HCT116 (cell line): ENCODE results near the gene APLF. TPM values are rescaled to one million over a fixed set of nuclear protein-coding genes. Genes with fewer than 3 reads are reported as not detected.

Experiments used
- ATAC-seq: fragments of 200-7000 bp; cut with Tn5 transposase; 2 replicates; pipeline ENCODE4 v1.9.1; 2020; ENCODE audit warnings: mild to moderate bottlenecking, moderate library complexity
- BruUV-seq: library from RNA; stranded (reverse); fragments of 400-500 nt; replicated peaks from 2 replicates; lab custom pipeline; 2021; lab: Mats Ljungman, UMichigan
- CTCF ChIA-PET: fragments of 300-600 bp; sonication (Branson Sonifier 250); formaldehyde crosslinking; loops from one replicate; lab custom pipeline; 2021; ENCODE audit warnings: antibody characterized with exemption; lab: Charles Lee
- POLR2A ChIA-PET: fragments of 300-600, 350-600 bp; sonication (Branson Sonifier 250); formaldehyde crosslinking; loops from one replicate; lab custom pipeline; 2021; ENCODE audit warnings: antibody characterized with exemption; lab: Charles Lee
- RAD21 ChIA-PET, 2 experiments: fragments of 300-600 bp; sonication (Branson Sonifier 250); formaldehyde crosslinking; loops; one replicate each; lab custom pipeline; 2023; ENCODE audit warnings: low total read pairs in 2 of 2; ENCODE audit not compliant: uncharacterized antibody in 2 of 2, unreplicated experiment in 2 of 2, low non-redundant PET in 1 of 2; lab: Charles Lee
- DNase-seq: peaks from one replicate; pipeline ENCODE4 v3.0.0-alpha.2; 2010; ENCODE audit warnings: low read depth, low spot score
- H2AFZ ChIP-seq: fragments of 200-600 bp; shearing (Covaris generic), sonication (generic); 2 replicates; pipeline ENCODE4 v1.6.1; 2017; ENCODE audit warnings: low read depth, mixed run types, mixed read lengths, antibody characterized with exemption, low read length; ENCODE audit not compliant: poor library complexity, severe bottlenecking
- H3K27ac ChIP-seq: 2 replicates; pipeline ENCODE4 v1.5.1; 2012; ENCODE audit warnings: low read depth, low read length
- H3K27me3 ChIP-seq: fragments of 200-600 bp; sonication (generic); 2 replicates; pipeline ENCODE4 v1.6.1; 2016; ENCODE audit warnings: mixed run types, low read length, mixed read lengths; ENCODE audit not compliant: insufficient read depth
- H3K36me3 ChIP-seq, 2 experiments: fragments of 200-500 bp in 1 of 2; fragments of 200-600 bp in 1 of 2; sonication (Bioruptor generic) in 1 of 2; sonication (generic) in 1 of 2; 2 replicates each; pipeline versions ENCODE4 v1.5.1 to v1.6.1; 2014 to 2016; ENCODE audit warnings: low read length in 2 of 2, inconsistent platforms in 1 of 2, mixed read lengths in 1 of 2, mixed run types in 1 of 2; ENCODE audit not compliant: insufficient read depth in 2 of 2, control insufficient read depth in 1 of 2
- H3K4me1 ChIP-seq, 2 experiments: fragments of 200-600 bp in 1 of 2; sonication (generic) in 1 of 2; 2 replicates each; pipeline versions ENCODE4 v1.5.1 to v1.6.1; 2012 to 2017; ENCODE audit warnings: low read length in 2 of 2, inconsistent platforms in 1 of 2, mild to moderate bottlenecking in 1 of 2, mixed read lengths in 1 of 2, mixed run types in 1 of 2, moderate library complexity in 1 of 2; ENCODE audit not compliant: insufficient read depth in 2 of 2, control insufficient read depth in 1 of 2
- H3K4me2 ChIP-seq: fragments of 200-600 bp; sonication (generic); 2 replicates; pipeline ENCODE4 v1.6.1; 2017; ENCODE audit warnings: mixed run types, low read length, mixed read lengths
- H3K4me3 ChIP-seq, 2 experiments: fragments of 200-600 bp in 1 of 2; sonication (generic) in 1 of 2; replicated peaks in 1 of 2; 2 replicates each; pipeline ENCODE4 v1.5.1; 2011 to 2016; ENCODE audit warnings: low read length in 2 of 2, control low read depth in 1 of 2, low read depth in 1 of 2, mild to moderate bottlenecking in 1 of 2, mixed read lengths in 1 of 2, mixed run types in 1 of 2
- H3K79me2 ChIP-seq: fragments of 200-600 bp; sonication (generic); 2 replicates; pipeline ENCODE4 v1.6.1; 2017; ENCODE audit warnings: mild to moderate bottlenecking, mixed run types, low read length, moderate library complexity, mixed read lengths; ENCODE audit not compliant: insufficient read depth
- H3K9ac ChIP-seq: fragments of 200-600 bp; sonication (generic); 2 replicates; pipeline ENCODE4 v1.6.1; 2016; ENCODE audit warnings: low read length, mixed read lengths
- H3K9me2 ChIP-seq: fragments of 200-600 bp; sonication (generic), shearing (Covaris generic); 2 replicates; pipeline ENCODE4 v1.6.1; 2017; ENCODE audit warnings: mixed run types, mild to moderate bottlenecking, moderate library complexity; ENCODE audit not compliant: insufficient read depth
- H3K9me3 ChIP-seq, 2 experiments: fragments of 200-500 bp in 1 of 2; fragments of 200-600 bp in 1 of 2; sonication (Bioruptor generic) in 1 of 2; sonication (generic) in 1 of 2; 2 replicates each; pipeline ENCODE4 v1.6.1; 2014 to 2017; ENCODE audit warnings: low read length in 2 of 2, mixed read lengths in 2 of 2, inconsistent platforms in 1 of 2, low read depth in 1 of 2, mild to moderate bottlenecking in 1 of 2, mixed run types in 1 of 2, moderate library complexity in 1 of 2; ENCODE audit not compliant: control insufficient read depth in 1 of 2, insufficient read depth in 1 of 2
- H4K20me1 ChIP-seq: fragments of 200-600 bp; sonication (generic), shearing (Covaris generic); 2 replicates; pipeline ENCODE4 v1.6.1; 2017; ENCODE audit warnings: mixed run types, mild to moderate bottlenecking, moderate library complexity; ENCODE audit not compliant: insufficient read depth
- CEBPB ChIP-seq: IDR thresholded peaks from 2 replicates; pipeline ENCODE4 v1.6.1; 2012; ENCODE audit warnings: low read depth
- EZH2 ChIP-seq: fragments of 200-600 bp; sonication (generic); IDR thresholded peaks from 2 replicates; pipeline ENCODE4 v1.6.1; 2017; ENCODE audit warnings: antibody characterized with exemption, mixed run types
- EZH2phosphoT487 ChIP-seq: fragments of 200-600 bp; IDR thresholded peaks from 2 replicates; pipeline ENCODE4 v1.6.1; 2018; ENCODE audit warnings: antibody characterized with exemption, borderline replicate concordance
- FOSL1 ChIP-seq: IDR thresholded peaks from 2 replicates; pipeline ENCODE4 v1.6.1; 2012; ENCODE audit warnings: low read depth
- SIN3A ChIP-seq: IDR thresholded peaks from 2 replicates; pipeline ENCODE4 v1.6.1; 2012; ENCODE audit warnings: low read depth
- SRF ChIP-seq: IDR thresholded peaks from 2 replicates; pipeline ENCODE4 v1.6.1; 2012; ENCODE audit warnings: low read depth
- YY1 ChIP-seq: IDR thresholded peaks from 2 replicates; pipeline ENCODE4 v1.6.1; 2011; ENCODE audit warnings: low read length, low read depth, moderate library complexity, mild to moderate bottlenecking; ENCODE audit not compliant: insufficient replicate concordance; ENCODE audit errors: extremely low read depth
- ZFX ChIP-seq: fragments of 450-650 bp; IDR thresholded peaks from 2 replicates; pipeline ENCODE4 v1.6.1; 2017
- intact Hi-C: fragments of 100-400 bp; cut with micrococcal nuclease; formaldehyde crosslinking; loops from 2 replicates; pipeline ENCODE4 v1.10.0; 2022
- total RNA-seq: library from RNA; stranded (reverse); gene quantifications from one replicate; pipeline ENCODE4 v1.2.1, GENCODE V29; 2021; ENCODE audit not compliant: unreplicated experiment
- TF ChIP-seq, protein P1 (sequence below): IDR thresholded peaks from 2 replicates; pipeline ENCODE4 v1.6.1; 2012
- TF ChIP-seq, protein P2 (sequence below), 3 experiments: fragments of 200-600 bp in 1 of 3; sonication (generic) in 1 of 3; IDR thresholded peaks in 2 of 3; conservative IDR thresholded peaks in 1 of 3; 2 replicates each; pipeline ENCODE4 v1.5.1; 2012 to 2017; ENCODE audit warnings: low read depth in 2 of 3, low read length in 2 of 3, antibody characterized with exemption in 1 of 3, borderline replicate concordance in 1 of 3, control low read depth in 1 of 3, mild to moderate bottlenecking in 1 of 3, mixed read lengths in 1 of 3, mixed run types in 1 of 3, moderate library complexity in 1 of 3; ENCODE audit not compliant: insufficient read depth in 1 of 3
- TF ChIP-seq, protein P3 (sequence below): IDR thresholded peaks from 2 replicates; pipeline ENCODE4 v1.6.1; 2012
- TF ChIP-seq, protein P4 (sequence below): IDR thresholded peaks from 2 replicates; pipeline ENCODE4 v1.6.1; 2012; ENCODE audit warnings: low read depth

The APLF gene
- total RNA-seq, 1 experiment from 2014 or later: 1.6 TPM

DNA sequence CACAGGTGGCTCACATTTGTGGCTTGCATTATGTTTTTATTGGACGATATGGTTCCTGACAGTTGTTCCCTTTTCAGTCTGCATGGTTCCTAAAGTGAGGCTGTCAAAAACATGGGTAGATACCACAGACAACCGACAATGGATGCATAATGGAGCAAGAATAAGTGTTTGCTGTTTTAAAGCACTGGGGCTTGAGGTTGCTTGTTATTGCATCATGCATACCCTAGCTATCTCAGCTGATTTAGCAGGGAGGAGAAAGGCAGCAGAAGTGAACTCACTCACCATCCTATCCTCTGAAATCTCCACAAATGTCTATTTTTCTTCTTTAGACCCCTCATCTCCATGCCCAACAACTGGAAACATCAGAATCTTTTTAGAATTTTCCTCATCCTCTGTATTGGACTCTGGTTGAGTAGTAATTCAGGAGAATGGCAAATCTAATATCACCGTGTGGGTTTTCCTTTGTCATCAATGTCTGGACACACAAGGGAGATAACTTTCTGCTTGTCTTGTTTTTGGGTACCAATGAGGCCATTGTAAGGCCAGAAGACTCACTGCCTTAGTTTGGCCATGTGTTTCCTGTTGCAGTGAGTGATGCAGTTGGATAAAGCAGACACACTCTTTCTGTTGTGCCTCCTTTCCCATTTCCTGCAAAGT is 47.0 kb upstream of the APLF start:
- Histone ChIP-seq H4K20me1 (no peaks in the 10 kb centered on the region), H3K9me2 (no peaks in the 10 kb centered on the region), H3K4me3 (no peak overlapping the region), H3K9ac (no peak overlapping the region), H3K27ac (no peak overlapping the region), H3K4me1 (no peaks in the 10 kb centered on the region), H3K27me3 (peaks cover 5% of the 10 kb centered on the region; the same call in 1 of the 2 replicates), H3K4me2 (no peak overlapping the region), H2AFZ (no peak overlapping the region), H3K9me3 (no peaks in the 10 kb centered on the region), H3K79me2 (no peaks in the 10 kb centered on the region), H3K36me3 (no peaks in the 10 kb centered on the region)
- POLR2A ChIA-PET: no interaction called here
- intact Hi-C loops: no loop called here
- CTCF ChIA-PET: no interaction called here
- no TSS peak for BruUV-seq
- peak; percentile 86 for TF ChIP-seq CEBPB
- TF ChIP-seq, protein P1, sequence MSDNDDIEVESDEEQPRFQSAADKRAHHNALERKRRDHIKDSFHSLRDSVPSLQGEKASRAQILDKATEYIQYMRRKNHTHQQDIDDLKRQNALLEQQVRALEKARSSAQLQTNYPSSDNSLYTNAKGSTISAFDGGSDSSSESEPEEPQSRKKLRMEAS: no peak
- RAD21 ChIA-PET: no interaction called here
- ATAC-seq (no peak), DNase-seq (no peak)

DNA sequence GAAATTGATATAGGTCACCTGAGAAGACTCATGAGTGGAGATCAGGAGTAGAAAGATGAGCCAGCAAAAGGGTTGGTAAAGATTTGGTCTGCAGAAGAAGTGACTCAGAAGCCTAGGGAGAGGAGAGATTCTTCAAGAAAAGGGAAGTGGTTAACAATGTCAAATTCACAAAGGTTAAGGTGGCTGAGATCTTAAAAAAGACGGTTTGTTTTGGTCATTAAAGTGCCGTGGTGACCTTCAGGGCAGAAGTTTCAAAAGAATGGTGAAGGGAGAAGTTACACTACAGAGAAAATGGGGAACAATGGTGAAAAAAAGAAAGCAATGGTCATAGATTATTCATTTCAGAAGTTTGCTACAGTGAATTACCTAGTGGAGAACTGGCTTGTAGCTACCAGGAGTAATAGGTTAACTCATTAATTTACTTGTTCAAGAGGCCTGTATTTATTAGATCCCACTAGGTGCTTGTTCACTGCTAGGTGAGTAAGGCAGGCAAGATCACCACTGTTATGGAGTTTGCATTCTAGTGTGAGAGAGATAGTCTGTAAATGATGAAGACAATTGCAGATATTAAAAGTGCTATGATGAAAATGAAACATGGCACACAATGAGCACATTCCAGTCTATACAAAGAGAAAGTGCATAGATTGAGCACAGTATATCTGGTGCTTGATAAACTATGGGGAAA is 43.3 kb upstream of the APLF start:
- H3K27me3 ChIP-seq: peaks cover 5% of the 10 kb centered on the region; the same call in 1 of the 2 replicates
- ChIA-PET RAD21 (no interaction called here), CTCF (no interaction called here), POLR2A (no interaction called here)
- no peaks in the 10 kb centered on the region for H3K9me2 ChIP-seq
- no peaks in the 10 kb centered on the region for H3K79me2 ChIP-seq
- no peaks in the 10 kb centered on the region for H3K4me1 ChIP-seq
- no peak overlapping the region for H3K4me2 ChIP-seq
- H3K4me3 ChIP-seq: no peak overlapping the region
- DNase-seq: no peak
- BruUV-seq: no TSS peak
- no peak overlapping the region for H2AFZ ChIP-seq
- no peak overlapping the region for H3K9ac ChIP-seq
- no peak overlapping the region for H3K27ac ChIP-seq
- H3K9me3 ChIP-seq: no peaks in the 10 kb centered on the region
- intact Hi-C loops: no loop called here
- no peaks in the 10 kb centered on the region for H4K20me1 ChIP-seq
- no peak for ATAC-seq
- H3K36me3 ChIP-seq: no peaks in the 10 kb centered on the region
- TF ChIP-seq YY1 (no peak), FOSL1 (no peak), EZH2 (no peak), ZFX (no peak), SRF (no peak), EZH2phosphoT487 (no peak), SIN3A (no peak), CEBPB (no peak)
- TF ChIP-seq, protein P2, sequence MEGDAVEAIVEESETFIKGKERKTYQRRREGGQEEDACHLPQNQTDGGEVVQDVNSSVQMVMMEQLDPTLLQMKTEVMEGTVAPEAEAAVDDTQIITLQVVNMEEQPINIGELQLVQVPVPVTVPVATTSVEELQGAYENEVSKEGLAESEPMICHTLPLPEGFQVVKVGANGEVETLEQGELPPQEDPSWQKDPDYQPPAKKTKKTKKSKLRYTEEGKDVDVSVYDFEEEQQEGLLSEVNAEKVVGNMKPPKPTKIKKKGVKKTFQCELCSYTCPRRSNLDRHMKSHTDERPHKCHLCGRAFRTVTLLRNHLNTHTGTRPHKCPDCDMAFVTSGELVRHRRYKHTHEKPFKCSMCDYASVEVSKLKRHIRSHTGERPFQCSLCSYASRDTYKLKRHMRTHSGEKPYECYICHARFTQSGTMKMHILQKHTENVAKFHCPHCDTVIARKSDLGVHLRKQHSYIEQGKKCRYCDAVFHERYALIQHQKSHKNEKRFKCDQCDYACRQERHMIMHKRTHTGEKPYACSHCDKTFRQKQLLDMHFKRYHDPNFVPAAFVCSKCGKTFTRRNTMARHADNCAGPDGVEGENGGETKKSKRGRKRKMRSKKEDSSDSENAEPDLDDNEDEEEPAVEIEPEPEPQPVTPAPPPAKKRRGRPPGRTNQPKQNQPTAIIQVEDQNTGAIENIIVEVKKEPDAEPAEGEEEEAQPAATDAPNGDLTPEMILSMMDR (IDR thresholded peaks at IDR 0.05 in 2 of 3, conservative IDR thresholded peaks at IDR 0.05 in 1 of 3; ENCODE audit: borderline replicate concordance in 1 of 3, insufficient read depth in 1 of 3, low read depth in 2 of 3, low read length in 2 of 3): no peak
- TF ChIP-seq, protein P3, sequence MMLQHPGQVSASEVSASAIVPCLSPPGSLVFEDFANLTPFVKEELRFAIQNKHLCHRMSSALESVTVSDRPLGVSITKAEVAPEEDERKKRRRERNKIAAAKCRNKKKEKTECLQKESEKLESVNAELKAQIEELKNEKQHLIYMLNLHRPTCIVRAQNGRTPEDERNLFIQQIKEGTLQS: no peak
- TF ChIP-seq, protein P4, sequence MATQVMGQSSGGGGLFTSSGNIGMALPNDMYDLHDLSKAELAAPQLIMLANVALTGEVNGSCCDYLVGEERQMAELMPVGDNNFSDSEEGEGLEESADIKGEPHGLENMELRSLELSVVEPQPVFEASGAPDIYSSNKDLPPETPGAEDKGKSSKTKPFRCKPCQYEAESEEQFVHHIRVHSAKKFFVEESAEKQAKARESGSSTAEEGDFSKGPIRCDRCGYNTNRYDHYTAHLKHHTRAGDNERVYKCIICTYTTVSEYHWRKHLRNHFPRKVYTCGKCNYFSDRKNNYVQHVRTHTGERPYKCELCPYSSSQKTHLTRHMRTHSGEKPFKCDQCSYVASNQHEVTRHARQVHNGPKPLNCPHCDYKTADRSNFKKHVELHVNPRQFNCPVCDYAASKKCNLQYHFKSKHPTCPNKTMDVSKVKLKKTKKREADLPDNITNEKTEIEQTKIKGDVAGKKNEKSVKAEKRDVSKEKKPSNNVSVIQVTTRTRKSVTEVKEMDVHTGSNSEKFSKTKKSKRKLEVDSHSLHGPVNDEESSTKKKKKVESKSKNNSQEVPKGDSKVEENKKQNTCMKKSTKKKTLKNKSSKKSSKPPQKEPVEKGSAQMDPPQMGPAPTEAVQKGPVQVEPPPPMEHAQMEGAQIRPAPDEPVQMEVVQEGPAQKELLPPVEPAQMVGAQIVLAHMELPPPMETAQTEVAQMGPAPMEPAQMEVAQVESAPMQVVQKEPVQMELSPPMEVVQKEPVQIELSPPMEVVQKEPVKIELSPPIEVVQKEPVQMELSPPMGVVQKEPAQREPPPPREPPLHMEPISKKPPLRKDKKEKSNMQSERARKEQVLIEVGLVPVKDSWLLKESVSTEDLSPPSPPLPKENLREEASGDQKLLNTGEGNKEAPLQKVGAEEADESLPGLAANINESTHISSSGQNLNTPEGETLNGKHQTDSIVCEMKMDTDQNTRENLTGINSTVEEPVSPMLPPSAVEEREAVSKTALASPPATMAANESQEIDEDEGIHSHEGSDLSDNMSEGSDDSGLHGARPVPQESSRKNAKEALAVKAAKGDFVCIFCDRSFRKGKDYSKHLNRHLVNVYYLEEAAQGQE: no peak
- TF ChIP-seq, protein P1: no peak
